Glomerular visceral epithelial cell (primary cell): ENCODE data around the gene PATJ.
"Not testable (repeated sequence)": the region's sequence is repeated elsewhere in the genome, so short reads cannot be mapped to it uniquely, and the experiment has no call there.

ENCODE experiments used
- DNase-seq: peaks from one replicate; pipeline ENCODE4 v3.0.0-alpha.2; 2016; ENCODE audit errors: extremely low spot score

Gene PATJ

DNA sequence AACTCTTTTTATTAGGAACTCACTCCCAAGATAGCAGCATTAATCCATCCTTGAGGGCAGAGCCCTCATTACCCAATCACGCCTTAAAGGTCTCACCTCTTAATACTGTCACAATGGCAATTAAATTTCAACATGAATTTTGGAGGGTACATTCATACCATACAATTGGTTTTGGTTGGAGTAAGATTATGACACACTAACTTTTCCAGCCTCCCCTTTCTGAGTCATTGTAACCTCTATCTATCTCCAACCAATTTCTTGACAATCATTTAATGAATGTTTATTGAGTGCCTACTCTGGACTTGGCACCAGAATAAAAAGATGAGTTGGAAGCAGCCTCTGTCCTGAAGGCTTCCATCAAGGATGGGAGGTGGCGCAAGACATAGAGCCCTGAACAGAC is 358.2 kb downstream of the PATJ start:
- DNase-seq: no peak

DNA sequence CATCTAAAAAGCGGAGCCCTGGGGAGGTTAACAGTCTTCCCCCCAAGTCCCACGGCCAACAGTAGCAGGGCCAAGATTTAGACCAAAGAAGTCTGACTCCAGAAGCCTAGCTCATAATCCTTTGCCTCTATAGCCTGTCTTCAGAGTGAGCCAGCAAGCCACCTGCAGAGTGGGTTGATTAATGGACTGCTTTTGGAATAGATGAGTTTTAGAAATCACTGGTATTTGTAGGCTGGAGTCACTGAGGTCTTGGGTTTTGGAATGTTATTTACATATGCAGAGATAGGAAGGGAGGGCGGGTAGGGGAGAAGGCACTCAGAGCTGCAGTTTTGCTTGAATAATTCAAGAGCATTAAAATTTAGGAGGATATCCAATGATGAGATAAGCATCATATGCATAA is 361.6 kb downstream of the PATJ start:
- DNase-seq: no peak

DNA sequence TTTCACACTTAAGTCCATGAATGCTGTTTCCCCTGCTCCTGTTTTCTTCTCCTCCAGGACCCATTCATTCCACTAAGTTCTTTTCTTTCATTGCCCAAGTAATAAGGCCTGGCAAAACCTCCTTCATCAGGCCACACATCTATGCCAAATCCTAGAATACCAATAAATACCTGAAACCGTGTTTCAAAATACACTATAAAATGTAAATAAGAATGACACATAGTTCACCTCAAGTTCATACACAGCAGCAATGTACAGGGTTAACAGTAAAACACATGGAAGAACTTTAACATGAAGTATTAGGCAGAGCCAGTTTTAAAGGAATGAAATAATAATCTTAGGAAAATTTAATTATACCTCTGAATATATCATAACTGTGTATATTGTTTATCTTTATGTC is 365.6 kb downstream of the PATJ start:
- DNase-seq: no peak

- DNase-seq: no peak
Measured at GRCh38 chr1:62109124-62109523, 366.8 kb downstream of the PATJ start.

DNA sequence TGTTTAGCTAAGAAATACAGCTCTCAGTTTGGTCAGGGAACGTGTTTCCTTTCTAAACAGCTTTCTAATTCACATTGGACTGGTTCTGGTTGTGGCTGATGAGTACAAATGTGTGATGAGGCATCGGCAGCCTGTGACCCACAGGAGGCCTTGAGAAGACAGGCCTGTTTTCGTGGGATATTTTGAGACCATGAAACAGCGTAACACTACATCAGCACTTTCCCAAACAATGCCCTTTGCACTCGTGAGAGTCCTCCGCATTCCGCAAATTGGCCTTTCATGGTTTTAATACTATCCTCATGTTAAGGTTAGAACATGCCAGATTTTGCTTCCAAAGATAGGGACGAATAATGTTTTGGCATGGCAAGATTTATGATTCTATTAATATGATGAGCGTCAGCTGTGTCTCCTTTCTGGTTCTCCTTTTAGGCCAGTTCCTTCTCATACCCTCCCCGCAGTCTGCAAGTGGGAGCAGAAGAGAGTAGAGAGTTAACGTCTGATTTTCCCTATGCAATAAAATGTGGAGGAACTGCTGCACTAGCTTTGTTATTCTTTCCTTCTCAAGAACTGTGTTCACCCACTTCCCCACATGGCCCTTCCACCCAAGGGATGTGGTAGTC is 368.0 kb downstream of the PATJ start:
- no peak for DNase-seq

GRCh38 chr1:62111084-62111483 is 368.8 kb downstream of the PATJ start:
- no peak for DNase-seq

GRCh38 chr1:62113507-62113906 is 371.2 kb downstream of the PATJ start:
- DNase-seq: no peak

DNA sequence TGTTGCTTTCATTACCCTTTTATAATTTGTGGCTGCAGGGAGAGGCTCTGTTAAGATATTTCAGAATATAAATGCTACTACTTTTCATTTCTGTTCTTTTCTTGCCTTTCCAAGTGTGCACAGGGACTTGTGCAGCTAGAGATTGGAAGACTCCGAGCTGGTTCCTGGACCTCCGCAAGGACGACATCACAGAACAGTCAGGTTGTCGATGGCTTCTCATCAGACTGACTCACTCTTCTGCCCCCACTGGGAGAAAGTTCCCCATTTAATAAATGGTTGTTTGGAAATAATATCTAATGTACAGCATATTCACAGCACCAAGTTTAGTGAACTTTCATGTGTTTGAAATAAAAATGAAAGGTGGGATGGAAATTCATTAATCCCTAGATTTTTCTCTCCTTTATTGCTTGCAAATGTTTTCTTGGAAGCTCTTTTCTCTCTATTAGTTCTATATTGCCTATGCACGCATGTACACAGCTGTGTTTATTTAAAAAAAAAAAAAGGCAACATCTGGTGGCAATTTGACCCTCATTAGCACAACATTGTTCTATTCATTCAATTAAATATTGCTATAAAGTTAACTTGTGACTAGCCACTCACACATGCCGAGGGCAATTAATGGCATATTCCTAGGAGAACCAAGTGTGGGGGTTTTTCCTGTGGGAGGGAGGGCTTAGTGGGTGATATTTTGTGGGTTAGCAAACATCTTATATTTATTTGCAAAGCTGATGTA is 374.9 kb downstream of the PATJ start:
- no peak for DNase-seq

- DNase-seq: no peak
Measured at GRCh38 chr1:62126579-62127290, 384.5 kb downstream of the PATJ start.

GRCh38 chr1:62128745-62129144 is 386.5 kb downstream of the PATJ start:
- no peak for DNase-seq

DNA sequence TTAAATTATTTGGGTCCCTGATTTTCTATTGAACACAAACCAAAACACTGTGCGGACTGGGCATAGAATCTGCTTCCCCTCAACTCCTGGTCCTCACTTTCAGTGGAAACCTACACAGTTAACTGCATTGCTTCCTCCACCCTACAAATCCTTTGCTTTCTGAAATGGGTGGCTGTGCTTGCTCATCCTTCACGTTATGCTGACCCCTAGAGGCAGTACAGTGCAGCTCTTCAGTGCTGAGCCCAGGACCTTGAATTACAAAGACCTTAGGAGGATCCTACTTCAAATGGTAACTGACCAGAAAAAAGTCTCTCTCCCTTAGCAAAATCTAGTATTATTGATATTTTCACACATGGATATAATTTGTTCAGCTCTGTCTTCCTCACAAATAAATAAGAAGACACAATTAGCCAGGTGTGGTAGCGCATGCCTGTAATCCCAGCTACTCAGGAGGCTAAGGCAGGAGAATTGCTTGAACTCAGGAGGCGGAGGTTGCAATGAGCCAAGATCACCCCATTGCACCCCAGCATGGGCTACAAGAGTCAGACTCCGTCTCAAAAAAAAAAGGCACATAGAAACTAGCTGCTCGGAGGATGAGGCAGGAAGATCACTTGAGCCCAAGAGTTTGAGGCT is 388.9 kb downstream of the PATJ start:
- peak; percentile 39 for DNase-seq

DNA sequence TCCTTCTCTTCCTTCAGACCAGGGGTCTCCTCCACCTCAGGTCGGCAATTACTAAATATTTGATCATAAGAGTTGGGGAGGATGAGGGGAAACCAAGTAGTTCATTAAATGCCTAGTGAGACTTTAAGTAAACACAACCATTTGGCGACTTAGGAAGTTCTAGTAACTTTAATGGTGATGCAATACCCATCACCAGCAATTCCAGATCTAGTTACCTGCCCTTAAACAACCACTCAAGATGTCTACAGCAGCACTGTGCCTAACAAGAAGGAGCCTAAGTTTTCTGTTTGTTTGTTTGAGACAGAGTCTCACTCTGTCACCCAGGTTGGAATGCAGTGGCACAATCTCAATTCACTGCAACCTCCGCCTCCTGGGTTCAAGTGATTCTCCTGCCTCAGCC is 395.7 kb downstream of the PATJ start:
- no peak for DNase-seq

GRCh38 chr1:62139410-62139809 is 397.1 kb downstream of the PATJ start:
- DNase-seq: no peak

GRCh38 chr1:62140666-62141065 is 398.4 kb downstream of the PATJ start:
- no peak for DNase-seq

- DNase-seq: peak; percentile 36
Measured at GRCh38 chr1:62142496-62142895, 400.2 kb downstream of the PATJ start.

GRCh38 chr1:62144238-62144831 is 402.1 kb downstream of the PATJ start:
- peak; percentile 57 for DNase-seq

DNA sequence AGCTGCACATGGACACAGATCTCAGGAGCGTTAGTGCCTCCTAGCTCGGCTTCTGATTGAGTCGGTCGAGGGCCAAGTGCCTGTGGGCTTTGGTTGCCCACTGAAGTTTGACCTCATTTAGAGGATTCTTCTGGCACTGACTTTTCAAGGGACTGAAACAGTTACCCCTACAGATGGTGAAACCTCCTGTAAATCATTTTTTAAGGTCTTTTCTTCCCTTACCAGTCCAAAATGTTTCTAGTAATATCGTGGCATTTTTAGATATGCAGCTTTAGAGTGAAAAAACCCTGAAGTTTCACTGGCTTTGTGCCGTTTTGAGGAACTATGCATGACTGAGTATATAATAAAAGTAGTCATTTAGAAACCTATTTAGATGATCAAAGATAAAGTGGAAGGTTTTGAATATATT is 417.7 kb downstream of the PATJ start:
- no peak for DNase-seq

DNA sequence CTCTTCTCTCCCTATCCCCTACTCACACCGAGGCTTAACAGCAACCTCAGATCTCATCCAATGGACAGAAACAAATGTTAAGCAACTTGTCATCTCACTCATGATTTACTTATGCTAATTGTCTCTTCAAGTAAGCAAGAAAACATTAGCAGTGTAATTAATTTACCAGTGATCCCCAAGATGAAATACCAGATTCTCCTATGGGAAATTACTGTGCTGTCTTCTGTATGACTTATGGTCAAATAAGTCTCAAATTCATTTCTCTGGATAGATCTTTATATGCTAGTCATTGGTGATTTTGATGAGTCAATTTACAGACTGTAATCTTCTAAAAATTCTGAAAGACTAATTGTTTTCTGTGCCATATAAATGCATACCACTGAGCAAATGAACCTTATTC is 419.4 kb downstream of the PATJ start:
- no peak for DNase-seq

DNA sequence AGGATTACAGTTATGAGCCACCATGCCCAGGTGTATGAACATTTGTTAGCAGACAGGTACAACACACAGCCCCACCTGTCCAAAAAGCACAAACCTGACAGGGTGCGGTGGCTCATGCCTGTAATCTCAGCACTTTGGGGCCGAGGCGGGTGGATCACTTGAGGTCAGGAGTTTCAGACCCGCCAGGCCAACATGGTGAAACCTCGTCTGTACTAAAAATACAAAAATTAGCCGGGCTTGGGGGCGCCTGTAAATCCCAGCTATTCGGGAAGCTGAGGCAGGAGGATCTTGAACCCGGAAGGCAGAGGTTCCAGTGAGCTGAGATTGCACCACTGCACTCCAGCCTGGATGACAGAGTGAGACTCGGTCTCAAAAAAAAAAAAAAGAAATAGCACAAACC is 428.1 kb downstream of the PATJ start:
- DNase-seq: not testable (repeated sequence)

GRCh38 chr1:62175568-62176179 is 433.4 kb downstream of the PATJ start:
- DNase-seq: peak; percentile 49

DNA sequence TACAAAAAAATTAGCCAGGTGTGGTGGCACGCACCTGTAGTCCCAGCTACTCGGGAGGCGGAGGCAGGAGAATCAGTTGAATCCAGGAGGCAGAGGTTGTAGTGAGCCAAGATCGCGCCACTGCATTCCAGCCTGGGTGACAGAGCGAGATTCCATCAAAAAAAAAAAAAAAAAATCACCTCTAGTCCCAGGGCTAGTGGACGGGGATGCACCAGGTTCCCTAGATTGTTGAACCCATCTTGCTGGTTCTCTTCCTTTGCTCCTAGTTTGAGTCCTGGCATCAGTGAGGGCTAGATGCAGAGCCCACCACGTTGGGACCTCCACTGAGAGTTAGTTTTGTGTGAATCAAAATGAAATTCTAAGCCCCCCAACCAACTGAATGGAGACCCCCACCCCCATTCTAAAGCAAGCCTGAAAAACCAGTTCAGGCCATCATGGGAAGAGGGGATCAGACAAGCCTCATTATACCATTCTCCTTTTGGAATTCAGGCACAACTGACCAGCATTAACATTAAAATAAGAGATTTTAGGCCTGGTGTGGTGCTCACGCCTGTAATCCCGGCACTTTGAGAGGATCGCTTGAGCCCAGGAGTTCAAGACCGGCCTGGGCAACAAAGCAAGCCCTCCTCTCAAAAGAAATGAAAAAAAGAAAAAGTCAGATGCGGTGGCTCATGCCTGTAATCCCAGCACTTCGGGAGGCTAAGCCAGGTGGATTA is 434.5 kb downstream of the PATJ start:
- no peak for DNase-seq
